GM12872 (cell line): ENCODE results near the gene SDHB.
A peak's percentile ranks its signal among the peaks of the same experiment; 100 is the strongest.

Experiments used
- CTCF ChIP-seq: IDR thresholded peaks from 3 replicates; pipeline ENCODE4 v1.5.1; 2011; ENCODE audit warnings: low read depth, mild to moderate bottlenecking, low read length, moderate library complexity; ENCODE audit not compliant: insufficient read depth

Gene SDHB

GRCh38 chr1:17084787-17085186 lies 31.0 kb upstream of the SDHB start:
- TF ChIP-seq CTCF, result no peak

- no peak for TF ChIP-seq CTCF
These were observed 28.9 kb upstream of the SDHB start for GRCh38 chr1:17082761-17083160.

GRCh38 chr1:17081439-17081838 lies 27.6 kb upstream of the SDHB start:
- no peak for TF ChIP-seq CTCF

- no peak for TF ChIP-seq CTCF
These were observed 27.0 kb upstream of the SDHB start for GRCh38 chr1:17080880-17081279.

GRCh38 chr1:17080085-17080759 lies 26.4 kb upstream of the SDHB start:
- TF ChIP-seq CTCF, result no peak

GRCh38 chr1:17078991-17079868 lies 25.4 kb upstream of the SDHB start:
- TF ChIP-seq CTCF, result no peak

GRCh38 chr1:17075470-17076255 lies 21.8 kb upstream of the SDHB start:
- peak; percentile 72 for TF ChIP-seq CTCF
